IMR-90 (cell line): ENCODE data around the gene WSB1. TPM values are rescaled to one million over a fixed set of nuclear protein-coding genes. Genes with fewer than 3 reads are reported as not detected.

Source experiments
- ATAC-seq: fragments of 200-7000 bp; cut with Tn5 transposase; 2 replicates; pipeline ENCODE4 v1.9.1; 2020; ENCODE audit warnings: low read depth, mild to moderate bottlenecking, moderate library complexity
- BruUV-seq: library from RNA; stranded (reverse); fragments of 400-500 nt; replicated peaks from 2 replicates; lab custom pipeline; 2021; lab: Mats Ljungman, UMichigan
- CTCF ChIA-PET: fragments of 300-600 bp; formaldehyde crosslinking; extraction: SDS; loops from one replicate; lab custom pipeline; 2021; ENCODE audit warnings: antibody characterized with exemption; lab: Yijun Ruan, JAX
- POLR2A ChIA-PET: fragments of 300-600 bp; sonication (Branson Sonifier 250); formaldehyde crosslinking; loops from one replicate; lab custom pipeline; 2022; ENCODE audit warnings: antibody characterized with exemption; ENCODE audit not compliant: unreplicated experiment; lab: Charles Lee
- DNase-seq: peaks from one replicate; pipeline ENCODE4 v3.0.0; 2013
- H2AFZ ChIP-seq: replicated peaks from 2 replicates; pipeline ENCODE3; 2013; ENCODE audit warnings: low read length, mild to moderate bottlenecking; ENCODE audit not compliant: poor library complexity
- H2AK5ac ChIP-seq: 2 replicates; pipeline ENCODE4 v1.6.1; 2013; ENCODE audit warnings: low read depth, low read length, inconsistent platforms
- H2AK9ac ChIP-seq: replicated peaks from 2 replicates; pipeline ENCODE3; 2013; ENCODE audit warnings: mild to moderate bottlenecking, low read depth, low read length, moderate library complexity; ENCODE audit not compliant: poor library complexity
- H2BK120ac ChIP-seq: 2 replicates; pipeline ENCODE4 v1.6.1; 2013; ENCODE audit warnings: low read depth, low read length, inconsistent platforms
- H2BK15ac ChIP-seq: 3 replicates; pipeline ENCODE4 v1.6.1; 2013; ENCODE audit warnings: low read depth, low read length, inconsistent platforms
- H2BK20ac ChIP-seq: 2 replicates; pipeline ENCODE4 v1.6.1; 2013; ENCODE audit warnings: low read depth, mild to moderate bottlenecking, inconsistent platforms, low read length, moderate library complexity
- H2BK5ac ChIP-seq: 2 replicates; pipeline ENCODE4 v1.6.1; 2013; ENCODE audit warnings: mild to moderate bottlenecking, low read depth, low read length, inconsistent platforms; ENCODE audit not compliant: poor library complexity, severe bottlenecking
- H3K14ac ChIP-seq: replicated peaks from 2 replicates; pipeline ENCODE4 v1.6.1; 2013; ENCODE audit warnings: low read depth, low read length, inconsistent platforms
- H3K18ac ChIP-seq: 2 replicates; pipeline ENCODE4 v1.6.1; 2013; ENCODE audit warnings: low read depth, low read length, control low read depth
- H3K23ac ChIP-seq: 2 replicates; pipeline ENCODE4 v1.6.1; 2013; ENCODE audit warnings: low read depth, low read length, inconsistent platforms
- H3K27ac ChIP-seq: 2 replicates; pipeline ENCODE4 v1.5.1; 2013; ENCODE audit warnings: mild to moderate bottlenecking, control low read depth, low read length; ENCODE audit not compliant: insufficient read depth
- H3K27me3 ChIP-seq: 2 replicates; pipeline ENCODE4 v1.6.1; 2013; ENCODE audit warnings: low read length; ENCODE audit not compliant: control insufficient read depth, insufficient read depth
- H3K36me3 ChIP-seq: 2 replicates; pipeline ENCODE4 v1.6.1; 2013; ENCODE audit warnings: low read length, mixed read lengths; ENCODE audit not compliant: control insufficient read depth, insufficient read depth
- H3K4ac ChIP-seq: 2 replicates; pipeline ENCODE4 v1.6.1; 2013; ENCODE audit warnings: low read depth, low read length, inconsistent platforms
- H3K4me1 ChIP-seq: 2 replicates; pipeline ENCODE4 v1.6.1; 2013; ENCODE audit warnings: low read length, mixed read lengths; ENCODE audit not compliant: control insufficient read depth, insufficient read depth
- H3K4me2 ChIP-seq: 2 replicates; pipeline ENCODE4 v1.6.1; 2013; ENCODE audit warnings: low read depth, mild to moderate bottlenecking, control low read depth, low read length, moderate library complexity
- H3K4me3 ChIP-seq: 2 replicates; pipeline ENCODE4 v1.5.1; 2013; ENCODE audit warnings: low read depth, mild to moderate bottlenecking, control low read depth, low read length, moderate library complexity; ENCODE audit not compliant: insufficient read depth
- H3K56ac ChIP-seq: 2 replicates; pipeline ENCODE4 v1.6.1; 2013; ENCODE audit warnings: low read length, inconsistent platforms; ENCODE audit not compliant: insufficient read depth; ENCODE audit errors: extremely low read depth
- H3K79me1 ChIP-seq, 2 experiments: 2 replicates each; pipeline ENCODE4 v1.6.1; 2013; ENCODE audit warnings: low read length in 2 of 2, inconsistent platforms in 1 of 2, low read depth in 1 of 2
- H3K9ac ChIP-seq: 2 replicates; pipeline ENCODE4 v1.6.1; 2013; ENCODE audit warnings: low read depth, low read length, control low read depth
- H3K9me1 ChIP-seq: 2 replicates; pipeline ENCODE4 v1.6.1; 2013; ENCODE audit warnings: low read length, inconsistent platforms; ENCODE audit not compliant: insufficient read depth
- H3K9me3 ChIP-seq: 2 replicates; pipeline ENCODE4 v1.6.1; 2013; ENCODE audit warnings: low read length; ENCODE audit not compliant: control insufficient read depth, insufficient read depth
- H4K20me1 ChIP-seq: 2 replicates; pipeline ENCODE4 v1.6.1; 2013; ENCODE audit warnings: low read length, inconsistent platforms; ENCODE audit not compliant: insufficient read depth
- H4K5ac ChIP-seq: 2 replicates; pipeline ENCODE4 v1.6.1; 2013; ENCODE audit warnings: mild to moderate bottlenecking, low read depth, low read length, control low read depth
- H4K8ac ChIP-seq, 2 experiments: 2 replicates each; pipeline ENCODE4 v1.6.1; 2013; ENCODE audit warnings: low read depth in 2 of 2, low read length in 2 of 2, control low read depth in 1 of 2, inconsistent platforms in 1 of 2
- H4K91ac ChIP-seq: 2 replicates; pipeline ENCODE4 v1.6.1; 2013; ENCODE audit warnings: low read depth, low read length, inconsistent platforms; ENCODE audit not compliant: insufficient read depth
- CEBPB ChIP-seq: IDR thresholded peaks from 2 replicates; pipeline ENCODE4 v1.6.1; 2012; ENCODE audit warnings: low read depth, low read length, improper control_type of control experiment
- CTCF ChIP-seq: conservative IDR thresholded peaks from 2 replicates; pipeline ENCODE4 v1.5.1; 2012; ENCODE audit warnings: mild to moderate bottlenecking, low read depth, low read length, improper control_type of control experiment
- MXI1 ChIP-seq: IDR thresholded peaks from 2 replicates; pipeline ENCODE4 v1.6.1; 2012; ENCODE audit warnings: low read depth, mild to moderate bottlenecking, low read length, moderate library complexity, borderline replicate concordance
- POLR2A ChIP-seq: IDR thresholded peaks from 2 replicates; pipeline ENCODE4 v1.6.1; 2012; ENCODE audit warnings: mild to moderate bottlenecking, low read depth, low read length
- RAD21 ChIP-seq: IDR thresholded peaks from 2 replicates; pipeline ENCODE4 v1.6.1; 2012; ENCODE audit warnings: low read length, improper control_type of control experiment
- WGBS, 2 experiments: methylation state at CpG; one replicate each; pipeline versions ENCODE4 v1.1.5 to v1.1.7; 2013; ENCODE audit warnings: missing lambda C conversion rate in 2 of 2; ENCODE audit not compliant: insufficient read length in 1 of 2; ENCODE audit errors: extremely low coverage in 2 of 2; 5-methylcytosine and 5-hydroxymethylcytosine counted together
- dilution Hi-C: fragments of 300-500 bp; cut with HindIII; formaldehyde crosslinking; loops from one replicate; pipeline ENCODE4 v1.14.3; 2018; ENCODE audit warnings: low sequenced_read_pairs; ENCODE audit not compliant: unreplicated experiment
- in situ Hi-C: fragments of 300-500 bp; cut with MboI; formaldehyde crosslinking; loops from 3 replicates; pipeline ENCODE4 v1.14.3; 2019; ENCODE audit warnings: low sequenced_read_pairs, inconsistent platforms, mixed read lengths
- intact Hi-C: fragments of 100-400 bp; cut with micrococcal nuclease; formaldehyde crosslinking; loops from 2 replicates; pipeline ENCODE4 v1.10.0; 2022
- polyA plus RNA-seq, 3 experiments: library from polyadenylated mRNA; depleted of rRNA; stranded (reverse); fragments of >200 nt; gene quantifications; 2 replicates each; pipeline ENCODE4 v1.2.3, GENCODE V29; 2012; ENCODE audit warnings: low replicate concordance in 1 of 3
- total RNA-seq: library from RNA; depleted of rRNA; stranded (reverse); fragments of >200 nt; gene quantifications from 2 replicates; pipeline ENCODE4 v1.2.3, GENCODE V29; 2012

The WSB1 gene
- total and polyA plus RNA-seq, 2 of the 4 experiments (the other 2 are of a cell fraction), result 140 to 266 TPM

- ChIA-PET POLR2A (no interaction called here), CTCF (interaction anchor here (1.8 kb wide), 1 partner anchor 85 kb away, joined by 7 read pairs; no protein-coding TSS in a partner anchor)
- H3K18ac ChIP-seq, result no peak overlapping the region
- no peaks in the 10 kb centered on the region; the same call in 1 of the 2 replicates for H4K20me1 ChIP-seq
- DNase-seq, result no peak
- H3K4ac ChIP-seq, result no peak overlapping the region
- no peak overlapping the region for H2BK120ac ChIP-seq
- no peak overlapping the region for H3K4me3 ChIP-seq
- H3K9me1 ChIP-seq, result peaks cover 7% of the 10 kb centered on the region; the same call in 1 of the 2 replicates
- H3K4me2 ChIP-seq, result no peak overlapping the region
- no peak overlapping the region for H4K8ac ChIP-seq
- H2BK15ac ChIP-seq, result no peak overlapping the region
- no TSS peak for BruUV-seq
- no peak overlapping the region for H3K9ac ChIP-seq
- H4K5ac ChIP-seq, result no peak overlapping the region
- dilution Hi-C loops, result no loop called here
- no peaks in the 10 kb centered on the region; a peak in 1 of 4 replicates for H3K79me1 ChIP-seq
- no peak overlapping the region for H3K27ac ChIP-seq
- H3K56ac ChIP-seq, result no peak overlapping the region
- H3K4me1 ChIP-seq, result peaks cover 9% of the 10 kb centered on the region
- no peak overlapping the region for H2BK20ac ChIP-seq
- H3K23ac ChIP-seq, result no peak overlapping the region
- H3K14ac ChIP-seq, result no peak overlapping the region
- intact Hi-C loops, result no loop called here
- H2BK5ac ChIP-seq, result no peak overlapping the region
- no peak overlapping the region for H2AK9ac ChIP-seq
- TF ChIP-seq RAD21 (no peak), POLR2A (no peak), CTCF (no peak), CEBPB (no peak), MXI1 (no peak)
- no peaks in the 10 kb centered on the region for H3K27me3 ChIP-seq
- H4K91ac ChIP-seq, result no peak overlapping the region
- no CpG with 5 or more reads among the region's 2 CpGs for WGBS, 2 experiments
- peaks cover 8% of the 10 kb centered on the region for H3K36me3 ChIP-seq
- no peaks in the 10 kb centered on the region for H3K9me3 ChIP-seq
- H2AK5ac ChIP-seq, result no peak overlapping the region
- in situ Hi-C loops, result no loop called here
- ATAC-seq, result no peak
- H2AFZ ChIP-seq, result no peak overlapping the region
These were observed 27.5 kb downstream of the WSB1 start for GRCh38 chr17:27321372-27321771.
